HG03103 (cell line): ENCODE results near the gene DAPK2.

ENCODE experiments used
- ATAC-seq: cut with Tn5 transposase; IDR thresholded peaks from one replicate; pipeline ENCODE4 v1.9.1; 2021; ENCODE audit warnings: low read depth; ENCODE audit not compliant: unreplicated experiment

DAPK2 gene

GRCh38 chr15:63920504-63921175 is 125.6 kb downstream of the DAPK2 start:
- ATAC-seq = no peak

- ATAC-seq = no peak
These were observed 127.4 kb downstream of the DAPK2 start for GRCh38 chr15:63918901-63919348.

GRCh38 chr15:63918317-63918672 is 128.0 kb downstream of the DAPK2 start:
- ATAC-seq = no peak

- no peak for ATAC-seq
These were observed 128.5 kb downstream of the DAPK2 start for GRCh38 chr15:63917588-63918316.

GRCh38 chr15:63915873-63916771 is 130.2 kb downstream of the DAPK2 start:
- no peak for ATAC-seq

GRCh38 chr15:63915209-63915872 is 130.9 kb downstream of the DAPK2 start:
- ATAC-seq = no peak

GRCh38 chr15:63913786-63914315 is 132.4 kb downstream of the DAPK2 start:
- ATAC-seq = no peak

- ATAC-seq = no peak
These were observed 132.9 kb downstream of the DAPK2 start for GRCh38 chr15:63913336-63913735.

- ATAC-seq = no peak
These were observed 134.1 kb downstream of the DAPK2 start for GRCh38 chr15:63912061-63912615.

GRCh38 chr15:63911160-63911559 is 135.1 kb downstream of the DAPK2 start:
- ATAC-seq = no peak

- ATAC-seq = no peak
These were observed 136.4 kb downstream of the DAPK2 start for GRCh38 chr15:63909819-63910437.

GRCh38 chr15:63908991-63909390 is 137.3 kb downstream of the DAPK2 start:
- no peak for ATAC-seq

- ATAC-seq = no peak
These were observed 138.0 kb downstream of the DAPK2 start for GRCh38 chr15:63908281-63908680.

GRCh38 chr15:63907521-63907920 is 138.8 kb downstream of the DAPK2 start:
- ATAC-seq = no peak

GRCh38 chr15:63906266-63906584 is 140.1 kb downstream of the DAPK2 start:
- no peak for ATAC-seq

GRCh38 chr15:63905558-63906265 is 140.6 kb downstream of the DAPK2 start:
- no peak for ATAC-seq

- no peak for ATAC-seq
These were observed 141.2 kb downstream of the DAPK2 start for GRCh38 chr15:63905131-63905530.

GRCh38 chr15:63904042-63904441 is 142.2 kb downstream of the DAPK2 start:
- ATAC-seq = no peak

- no peak for ATAC-seq
These were observed 143.6 kb downstream of the DAPK2 start for GRCh38 chr15:63902671-63903035.
